Thyroid gland (tissue), 4 donors: ENCODE measurements around the gene WASF2.
A peak's percentile ranks its signal among the peaks of the same experiment; 100 is the strongest.

Source experiments
- POLR2A ChIP-seq, 2 donors: fragments of 450-650 bp; IDR thresholded peaks; one replicate each; pipeline ENCODE4 v1.6.1; 2017; ENCODE audit warnings: antibody characterized with exemption in 2 of 2, mild to moderate bottlenecking in 2 of 2, moderate library complexity in 1 of 2
- TF ChIP-seq, protein P1 (sequence below), 6 experiments: fragments of 200-600 bp in 3 of 6; fragments of 450-650 bp in 3 of 6; sonication (generic) in 3 of 6; IDR thresholded peaks; one replicate each; pipeline ENCODE4 v1.5.1; 2016 to 2019; ENCODE audit warnings: antibody characterized with exemption in 6 of 6, mild to moderate bottlenecking in 2 of 6, inconsistent platforms in 1 of 6, moderate library complexity in 1 of 6

DNA sequence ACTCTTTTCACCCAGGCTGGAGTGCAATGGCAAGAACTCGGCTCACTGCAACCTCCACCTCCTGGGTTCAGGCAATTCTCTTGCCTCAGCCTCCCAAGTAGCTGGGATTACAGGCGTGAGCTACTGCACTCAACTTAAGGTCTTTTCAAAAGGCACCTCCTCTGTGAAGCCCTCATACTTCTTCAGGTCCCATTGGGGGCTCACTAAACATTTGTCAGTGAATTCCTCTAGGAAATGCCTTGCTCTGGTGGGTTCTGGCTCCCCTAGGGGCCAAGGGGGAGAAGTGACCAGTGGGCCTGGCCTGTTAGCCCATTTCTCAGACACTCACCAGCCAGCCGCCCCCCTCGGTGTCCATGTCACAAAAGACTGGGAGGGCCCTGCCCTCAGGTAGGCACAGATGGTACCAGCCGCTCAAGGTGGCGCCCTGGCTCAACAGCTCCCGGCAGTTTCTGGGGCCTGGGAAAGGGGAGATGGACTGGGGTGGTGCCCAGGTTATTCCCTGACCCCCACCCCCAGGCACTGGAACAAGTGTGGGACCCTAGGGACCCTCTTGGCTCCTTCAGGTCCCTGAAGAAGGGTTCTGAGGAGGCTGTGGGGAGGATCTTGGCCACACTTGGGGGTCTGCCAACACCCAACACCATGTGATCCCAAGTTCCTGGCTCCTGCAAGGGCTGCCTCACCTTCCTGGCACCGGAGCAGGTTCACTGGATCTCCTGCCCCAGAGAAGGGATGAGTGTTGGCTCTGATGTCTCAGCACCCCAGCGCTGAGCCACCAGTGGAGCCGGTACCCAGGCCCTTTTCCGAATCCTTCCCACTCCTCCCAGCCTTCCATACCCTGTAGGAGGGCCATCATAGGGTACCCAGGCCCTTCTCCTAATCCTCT lies 116.9 kb downstream of the WASF2 start:
- TF ChIP-seq, protein P1, sequence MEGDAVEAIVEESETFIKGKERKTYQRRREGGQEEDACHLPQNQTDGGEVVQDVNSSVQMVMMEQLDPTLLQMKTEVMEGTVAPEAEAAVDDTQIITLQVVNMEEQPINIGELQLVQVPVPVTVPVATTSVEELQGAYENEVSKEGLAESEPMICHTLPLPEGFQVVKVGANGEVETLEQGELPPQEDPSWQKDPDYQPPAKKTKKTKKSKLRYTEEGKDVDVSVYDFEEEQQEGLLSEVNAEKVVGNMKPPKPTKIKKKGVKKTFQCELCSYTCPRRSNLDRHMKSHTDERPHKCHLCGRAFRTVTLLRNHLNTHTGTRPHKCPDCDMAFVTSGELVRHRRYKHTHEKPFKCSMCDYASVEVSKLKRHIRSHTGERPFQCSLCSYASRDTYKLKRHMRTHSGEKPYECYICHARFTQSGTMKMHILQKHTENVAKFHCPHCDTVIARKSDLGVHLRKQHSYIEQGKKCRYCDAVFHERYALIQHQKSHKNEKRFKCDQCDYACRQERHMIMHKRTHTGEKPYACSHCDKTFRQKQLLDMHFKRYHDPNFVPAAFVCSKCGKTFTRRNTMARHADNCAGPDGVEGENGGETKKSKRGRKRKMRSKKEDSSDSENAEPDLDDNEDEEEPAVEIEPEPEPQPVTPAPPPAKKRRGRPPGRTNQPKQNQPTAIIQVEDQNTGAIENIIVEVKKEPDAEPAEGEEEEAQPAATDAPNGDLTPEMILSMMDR (IDR thresholded peaks at IDR 0.05) = peak in 1 of 6 experiments; percentile 10
- TF ChIP-seq POLR2A (IDR thresholded peaks at IDR 0.05) = no peak
